Astrocyte (in vitro differentiated cells and primary cell): ENCODE results near the gene ACSL4. TPM values are rescaled to one million over a fixed set of nuclear protein-coding genes. Genes with fewer than 3 reads are reported as not detected.

Experiments
- DNase-seq: peaks from one replicate; pipeline ENCODE4 v3.0.0-alpha.2; 2010; ENCODE audit warnings: low read depth
- FAIRE-seq: peaks from 2 replicates; lab custom pipeline; 2011; peaks lifted over from hg19 to GRCh38; lab: Jason Lieb, UNC
- H2AFZ ChIP-seq: 2 replicates; pipeline ENCODE4 v1.6.0; 2012; ENCODE audit warnings: low read depth, low read length, inconsistent platforms
- H3K27ac ChIP-seq: 2 replicates; pipeline ENCODE4 v1.5.1; 2011; ENCODE audit warnings: low read depth, low read length, inconsistent platforms
- H3K27me3 ChIP-seq: 2 replicates; pipeline ENCODE4 v1.6.0; 2011; ENCODE audit warnings: low read length, inconsistent platforms; ENCODE audit not compliant: insufficient read depth
- H3K36me3 ChIP-seq: 2 replicates; pipeline ENCODE4 v1.5.1; 2011; ENCODE audit warnings: low read length, inconsistent platforms; ENCODE audit not compliant: insufficient read depth
- H3K4me1 ChIP-seq: 2 replicates; pipeline ENCODE4 v1.5.1; 2011; ENCODE audit warnings: low read length, inconsistent platforms; ENCODE audit not compliant: insufficient read depth
- H3K4me2 ChIP-seq: 2 replicates; pipeline ENCODE4 v1.6.0; 2012; ENCODE audit warnings: low read length, inconsistent platforms
- H3K4me3 ChIP-seq: 2 replicates; pipeline ENCODE4 v1.5.1; 2011; ENCODE audit warnings: low read depth, mild to moderate bottlenecking, low read length, inconsistent platforms; ENCODE audit not compliant: insufficient read depth
- H3K79me2 ChIP-seq: 2 replicates; pipeline ENCODE4 v1.6.0; 2012; ENCODE audit warnings: mild to moderate bottlenecking, low read length, inconsistent platforms; ENCODE audit not compliant: insufficient read depth
- H3K9ac ChIP-seq: 2 replicates; pipeline ENCODE4 v1.6.0; 2012; ENCODE audit warnings: mild to moderate bottlenecking, low read length, inconsistent platforms
- H3K9me3 ChIP-seq: 2 replicates; pipeline ENCODE4 v1.5.1; 2012; ENCODE audit warnings: low read depth, mild to moderate bottlenecking, low read length, inconsistent platforms; ENCODE audit not compliant: insufficient read depth
- H4K20me1 ChIP-seq: 2 replicates; pipeline ENCODE4 v1.6.0; 2012; ENCODE audit warnings: low read length, inconsistent platforms; ENCODE audit not compliant: insufficient read depth
- H3K27ac Mint-ChIP-seq: one replicate; pipeline ENCODE4 v1.8.0; 2021; ENCODE audit warnings: mild to moderate bottlenecking, mixed read lengths; ENCODE audit not compliant: unreplicated experiment
- H3K27me3 Mint-ChIP-seq: one replicate; pipeline ENCODE4 v1.8.0; 2021; ENCODE audit warnings: low read depth, mixed read lengths; ENCODE audit not compliant: unreplicated experiment
- H3K36me3 Mint-ChIP-seq: one replicate; pipeline ENCODE4 v1.8.0; 2021; ENCODE audit warnings: low read depth, mixed read lengths; ENCODE audit not compliant: unreplicated experiment
- H3K4me1 Mint-ChIP-seq: one replicate; pipeline ENCODE4 v1.8.0; 2021; ENCODE audit warnings: low read depth, mixed read lengths; ENCODE audit not compliant: unreplicated experiment
- H3K4me3 Mint-ChIP-seq: one replicate; pipeline ENCODE4 v1.8.0; 2021; ENCODE audit warnings: mild to moderate bottlenecking, moderate library complexity, mixed read lengths; ENCODE audit not compliant: unreplicated experiment
- H3K9me3 Mint-ChIP-seq: one replicate; pipeline ENCODE4 v1.8.0; 2021; ENCODE audit warnings: mild to moderate bottlenecking, mixed read lengths; ENCODE audit not compliant: unreplicated experiment
- EZH2 ChIP-seq: IDR thresholded peaks from 2 replicates; pipeline ENCODE4 v1.6.1; 2012; ENCODE audit warnings: mild to moderate bottlenecking, low read length, inconsistent platforms; ENCODE audit not compliant: insufficient read depth
- total RNA-seq: library from RNA; stranded (reverse); gene quantifications from 2 replicates; pipeline ENCODE4 v1.2.1, GENCODE V29; 2021
- TF ChIP-seq, protein P1 (sequence below): IDR thresholded peaks from 2 replicates; pipeline ENCODE4 v1.5.1; 2011; ENCODE audit warnings: low read depth, mild to moderate bottlenecking, inconsistent platforms, low read length, moderate library complexity; ENCODE audit not compliant: insufficient read depth

The ACSL4 gene
- total RNA-seq, 1 donor from 2014 or later = 99.4 TPM

DNA sequence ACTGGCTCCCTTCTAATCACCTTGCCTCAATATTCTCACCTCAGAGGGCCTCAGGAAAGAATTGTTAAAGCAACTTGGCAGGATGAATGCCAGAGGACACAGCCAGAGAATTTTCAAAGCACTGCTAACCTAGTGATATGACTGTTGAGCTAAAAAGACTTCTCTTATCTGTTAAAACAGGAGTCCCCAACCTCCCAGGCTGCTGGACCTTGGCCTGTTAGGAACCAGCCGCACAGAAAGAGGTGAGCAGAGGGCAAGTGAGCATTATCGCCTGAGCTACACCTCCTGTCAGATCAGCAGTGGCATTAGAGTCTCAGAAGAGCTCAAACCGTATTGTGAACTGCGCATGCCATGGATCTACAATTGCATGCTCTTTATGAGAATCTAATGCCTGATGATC is 106.4 kb downstream of the ACSL4 start:
- no peak overlapping the region for H3K4me3 ChIP-seq
- no peak overlapping the region for H3K27ac Mint-ChIP-seq
- no peak for FAIRE-seq

GRCh38 chrX:109624641-109625616 is 108.1 kb downstream of the ACSL4 start, which contains the start of gene KCNE5:
Gene KCNE5 (minus strand): TSS chrX:109625172. CDS start chrX:109625020, 152 bp downstream.
- Histone ChIP-seq H3K4me3 (no peak within 1 kb of the TSS), H3K9me3 (no peaks in the 10 kb centered on the region), H3K27ac (no peak within 1 kb of the TSS), H3K79me2 (no peaks in the 10 kb centered on the region), H2AFZ (no peak within 1 kb of the TSS), H3K27me3 (no peaks in the 10 kb centered on the region), H3K9ac (no peak within 1 kb of the TSS), H4K20me1 (no peaks in the 10 kb centered on the region), H3K4me1 (no peaks in the 10 kb centered on the region), H3K4me2 (peak within 1 kb of the TSS; percentile 62), H3K36me3 (no peaks in the 10 kb centered on the region)
- TF ChIP-seq, protein P1, sequence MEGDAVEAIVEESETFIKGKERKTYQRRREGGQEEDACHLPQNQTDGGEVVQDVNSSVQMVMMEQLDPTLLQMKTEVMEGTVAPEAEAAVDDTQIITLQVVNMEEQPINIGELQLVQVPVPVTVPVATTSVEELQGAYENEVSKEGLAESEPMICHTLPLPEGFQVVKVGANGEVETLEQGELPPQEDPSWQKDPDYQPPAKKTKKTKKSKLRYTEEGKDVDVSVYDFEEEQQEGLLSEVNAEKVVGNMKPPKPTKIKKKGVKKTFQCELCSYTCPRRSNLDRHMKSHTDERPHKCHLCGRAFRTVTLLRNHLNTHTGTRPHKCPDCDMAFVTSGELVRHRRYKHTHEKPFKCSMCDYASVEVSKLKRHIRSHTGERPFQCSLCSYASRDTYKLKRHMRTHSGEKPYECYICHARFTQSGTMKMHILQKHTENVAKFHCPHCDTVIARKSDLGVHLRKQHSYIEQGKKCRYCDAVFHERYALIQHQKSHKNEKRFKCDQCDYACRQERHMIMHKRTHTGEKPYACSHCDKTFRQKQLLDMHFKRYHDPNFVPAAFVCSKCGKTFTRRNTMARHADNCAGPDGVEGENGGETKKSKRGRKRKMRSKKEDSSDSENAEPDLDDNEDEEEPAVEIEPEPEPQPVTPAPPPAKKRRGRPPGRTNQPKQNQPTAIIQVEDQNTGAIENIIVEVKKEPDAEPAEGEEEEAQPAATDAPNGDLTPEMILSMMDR = no peak
- no peak for TF ChIP-seq EZH2
- FAIRE-seq = no peak
- Mint-ChIP-seq H3K36me3 (no peaks in the 10 kb centered on the region), H3K27me3 (peaks cover 1% of the 10 kb centered on the region), H3K4me3 (no peak within 1 kb of the TSS), H3K27ac (no peak within 1 kb of the TSS), H3K9me3 (peaks cover 2% of the 10 kb centered on the region), H3K4me1 (no peaks in the 10 kb centered on the region)
- no peak for DNase-seq

More for the DNA sequence above, 106.4 kb downstream of the ACSL4 start:
- H3K27me3 ChIP-seq = no peaks in the 10 kb centered on the region
- no peak overlapping the region for H3K4me2 ChIP-seq
- no peaks in the 10 kb centered on the region for H3K36me3 ChIP-seq
- Mint-ChIP-seq H3K36me3 (no peaks in the 10 kb centered on the region), H3K27me3 (peaks cover 1% of the 10 kb centered on the region), H3K4me3 (no peak overlapping the region), H3K4me1 (no peaks in the 10 kb centered on the region), H3K9me3 (peaks cover 2% of the 10 kb centered on the region)
- H3K79me2 ChIP-seq = no peaks in the 10 kb centered on the region
- no peak overlapping the region for H3K9ac ChIP-seq
- TF ChIP-seq EZH2 = no peak
- TF ChIP-seq, protein P1 = no peak
- H3K4me1 ChIP-seq = no peaks in the 10 kb centered on the region
- H3K27ac ChIP-seq = no peak overlapping the region
- no peak for DNase-seq
- no peaks in the 10 kb centered on the region for H3K9me3 ChIP-seq
- H4K20me1 ChIP-seq = no peaks in the 10 kb centered on the region
- no peak overlapping the region for H2AFZ ChIP-seq

GRCh38 chrX:109623997-109624396 is 109.1 kb downstream of the ACSL4 start:
- Mint-ChIP-seq H3K36me3 (no peaks in the 10 kb centered on the region), H3K4me3 (no peak overlapping the region), H3K27ac (no peak overlapping the region), H3K27me3 (peaks cover 1% of the 10 kb centered on the region), H3K9me3 (peaks cover 2% of the 10 kb centered on the region), H3K4me1 (no peaks in the 10 kb centered on the region)
- H3K9ac ChIP-seq = no peak overlapping the region
- H3K27me3 ChIP-seq = no peaks in the 10 kb centered on the region
- H3K4me2 ChIP-seq = no peak overlapping the region
- no peak overlapping the region for H2AFZ ChIP-seq
- DNase-seq (no peak), FAIRE-seq (no peak)
- H3K36me3 ChIP-seq = no peaks in the 10 kb centered on the region
- TF ChIP-seq EZH2 = no peak
- TF ChIP-seq, protein P1 = no peak
- no peaks in the 10 kb centered on the region for H3K4me1 ChIP-seq
- H3K79me2 ChIP-seq = no peaks in the 10 kb centered on the region
- H3K4me3 ChIP-seq = no peak overlapping the region
- H4K20me1 ChIP-seq = no peaks in the 10 kb centered on the region
- H3K27ac ChIP-seq = no peak overlapping the region
- no peaks in the 10 kb centered on the region for H3K9me3 ChIP-seq
